Transverse colon (tissue), 4 donors: Measurements from ENCODE around the gene C16orf92. TPM values are rescaled to one million over a fixed set of nuclear protein-coding genes. Genes with fewer than 3 reads are reported as not detected.

Experiments used
- DNase-seq: peaks from one replicate; pipeline ENCODE4 v3.0.0-alpha.2; 2019
- H3K27ac ChIP-seq, 4 donors: fragments of 200-600 bp; sonication (generic); 2 replicates each; pipeline ENCODE4 v1.5.1; 2016 to 2018; ENCODE audit warnings: inconsistent platforms in 4 of 4
- H3K27me3 ChIP-seq: fragments of 200-600 bp; sonication (generic); 2 replicates; pipeline ENCODE4 v1.5.1; 2017; ENCODE audit warnings: inconsistent platforms
- H3K36me3 ChIP-seq, 4 donors: fragments of 200-600 bp; sonication (generic); 2 replicates each; pipeline ENCODE4 v1.5.1; 2017 to 2019; ENCODE audit warnings: inconsistent platforms in 4 of 4
- H3K4me1 ChIP-seq, 4 donors: fragments of 200-600 bp; sonication (generic); 2 replicates each; pipeline ENCODE4 v1.5.1; 2017 to 2020; ENCODE audit warnings: inconsistent platforms in 4 of 4
- H3K4me3 ChIP-seq, 4 donors: fragments of 200-600 bp; sonication (generic); 1 replicate in 1 of 4; 2 replicates in 3 of 4; pipeline versions ENCODE4 v1.5.1 to v1.6.1; 2017 to 2019; ENCODE audit warnings: inconsistent platforms in 4 of 4
- H3K9me3 ChIP-seq, 2 donors: fragments of 200-600 bp; sonication (generic); 2 replicates each; pipeline ENCODE4 v1.5.1; 2017 to 2019; ENCODE audit warnings: inconsistent platforms in 2 of 2
- EP300 ChIP-seq: sonication (generic); formaldehyde crosslinking; IDR thresholded peaks from one replicate; pipeline ENCODE4 v1.6.1; 2017; ENCODE audit warnings: antibody characterized with exemption, low read depth
- POLR2A ChIP-seq: fragments of 450-650 bp; IDR thresholded peaks from one replicate; pipeline ENCODE4 v1.6.1; 2016; ENCODE audit warnings: antibody characterized with exemption, mild to moderate bottlenecking, moderate library complexity
- POLR2AphosphoS5 ChIP-seq, 3 donors: sonication (generic); formaldehyde crosslinking; IDR thresholded peaks; one replicate each; pipeline ENCODE4 v1.6.1; 2016; ENCODE audit warnings: antibody characterized with exemption in 3 of 3
- WGBS, 2 donors: methylation state at CpG; one replicate each; pipeline ENCODE4 v1.1.5; 2018; ENCODE audit warnings: low coverage in 1 of 2; 5-methylcytosine and 5-hydroxymethylcytosine counted together
- in situ Hi-C, 4 donors: fragments of 200-750 bp; cut with MboI; loops; one replicate each; pipeline versions ENCODE4 v1.15.0 to v1.15.1; 2017; ENCODE audit warnings: low sequenced_read_pairs in 3 of 4, low pct_ligation_motif_present in 1 of 4, low pct_unique_long_range_greater_than_20kb in 1 of 4
- intact Hi-C: fragments of 100-400 bp; cut with DNase I; formaldehyde crosslinking; loops from one replicate; pipeline ENCODE4 v1.15.1; 2023; ENCODE audit warnings: low total_unique reads
- total RNA-seq, 4 donors: library from RNA; depleted of rRNA; stranded (reverse); fragments of >200 nt; gene quantifications; one replicate each; pipeline ENCODE4 v1.1.0, GENCODE V29; 2016
- TF ChIP-seq, protein P1 (sequence below), 5 experiments: fragments of 200-600 bp in 3 of 5; fragments of 450-650 bp in 2 of 5; sonication (generic) in 3 of 5; IDR thresholded peaks; 1 replicate in 2 of 5; 2 replicates in 3 of 5; pipeline ENCODE4 v1.5.1; 2016 to 2017; ENCODE audit warnings: antibody characterized with exemption in 5 of 5, inconsistent platforms in 3 of 5, mild to moderate bottlenecking in 2 of 5, moderate library complexity in 1 of 5

C16orf92 gene
- total RNA-seq, 4 donors from 2014 or later = not detected

- in situ Hi-C loops = no loop called here
- Histone ChIP-seq H3K27me3 (no peaks in the 10 kb centered on the region), H3K4me1 (peaks cover 10 to 21% (median 16%) of the 10 kb centered on the region in 4 donors), H3K36me3 (no peaks in the 10 kb centered on the region), H3K27ac (no peak overlapping the region), H3K4me3 (no peak overlapping the region), H3K9me3 (no peaks in the 10 kb centered on the region)
- intact Hi-C loops = no loop called here
- DNase-seq = no peak
- 76% methylated on average over 2 of the region's 2 CpGs; no CpG with 5 or more reads in 1 of the 2 donors for WGBS, 2 donors
- no peak for TF ChIP-seq EP300
- no peak for TF ChIP-seq POLR2AphosphoS5 (IDR thresholded peaks at IDR 0.05)
- TF ChIP-seq POLR2A = no peak
- TF ChIP-seq, protein P1, sequence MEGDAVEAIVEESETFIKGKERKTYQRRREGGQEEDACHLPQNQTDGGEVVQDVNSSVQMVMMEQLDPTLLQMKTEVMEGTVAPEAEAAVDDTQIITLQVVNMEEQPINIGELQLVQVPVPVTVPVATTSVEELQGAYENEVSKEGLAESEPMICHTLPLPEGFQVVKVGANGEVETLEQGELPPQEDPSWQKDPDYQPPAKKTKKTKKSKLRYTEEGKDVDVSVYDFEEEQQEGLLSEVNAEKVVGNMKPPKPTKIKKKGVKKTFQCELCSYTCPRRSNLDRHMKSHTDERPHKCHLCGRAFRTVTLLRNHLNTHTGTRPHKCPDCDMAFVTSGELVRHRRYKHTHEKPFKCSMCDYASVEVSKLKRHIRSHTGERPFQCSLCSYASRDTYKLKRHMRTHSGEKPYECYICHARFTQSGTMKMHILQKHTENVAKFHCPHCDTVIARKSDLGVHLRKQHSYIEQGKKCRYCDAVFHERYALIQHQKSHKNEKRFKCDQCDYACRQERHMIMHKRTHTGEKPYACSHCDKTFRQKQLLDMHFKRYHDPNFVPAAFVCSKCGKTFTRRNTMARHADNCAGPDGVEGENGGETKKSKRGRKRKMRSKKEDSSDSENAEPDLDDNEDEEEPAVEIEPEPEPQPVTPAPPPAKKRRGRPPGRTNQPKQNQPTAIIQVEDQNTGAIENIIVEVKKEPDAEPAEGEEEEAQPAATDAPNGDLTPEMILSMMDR (IDR thresholded peaks at IDR 0.05) = no peak
Measured at GRCh38 chr16:30060836-30061554, 38.0 kb downstream of the C16orf92 start.

DNA sequence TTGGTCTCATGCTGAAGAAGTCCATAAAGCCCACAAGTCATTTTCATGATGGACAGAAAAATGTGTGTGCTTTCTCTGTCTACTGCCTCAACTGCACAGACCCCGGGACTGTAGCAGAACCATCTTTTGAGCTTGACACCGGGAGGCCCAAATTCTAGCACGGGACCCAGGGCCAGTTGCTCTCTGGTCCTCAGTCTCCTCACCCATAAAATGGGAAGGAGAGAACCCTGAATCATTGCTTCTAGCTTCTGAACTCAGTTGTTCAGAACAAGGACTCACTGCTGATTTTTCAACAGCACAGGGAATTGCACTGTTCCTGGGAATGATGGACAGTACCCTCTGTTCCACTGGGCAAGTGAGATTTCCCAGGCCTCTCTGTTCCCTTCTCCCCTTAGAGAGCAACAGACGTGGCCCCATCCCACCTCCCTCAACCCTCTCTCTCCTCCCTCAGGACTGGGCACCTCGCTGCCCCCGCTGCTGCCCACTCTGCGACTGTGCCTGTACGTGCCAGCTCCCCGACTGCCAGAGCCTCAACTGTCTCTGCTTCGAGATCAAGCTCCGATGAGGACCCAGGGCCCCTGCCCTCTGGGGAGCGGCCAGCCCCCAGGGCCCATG is 40.4 kb downstream of the C16orf92 start:
- H3K27me3 ChIP-seq = no peaks in the 10 kb centered on the region
- H3K4me1 ChIP-seq = peaks cover 26 to 41% (median 33%) of the 10 kb centered on the region in 4 donors
- intact Hi-C loops = no loop called here
- 59 to 71% methylated on average over 5 to 12 of the region's 12 CpGs for WGBS, 2 donors
- no peak for TF ChIP-seq POLR2A
- no peak for TF ChIP-seq EP300
- TF ChIP-seq POLR2AphosphoS5 (IDR thresholded peaks at IDR 0.05) = no peak
- TF ChIP-seq, protein P1 (IDR thresholded peaks at IDR 0.05) = no peak
- H3K4me3 ChIP-seq = peak overlapping the region; percentile 47 to 94 (median 82)
- no peaks in the 10 kb centered on the region for H3K9me3 ChIP-seq
- no peak for DNase-seq
- peaks cover 0 to 11% (median 5%) of the 10 kb centered on the region in 4 donors for H3K36me3 ChIP-seq
- in situ Hi-C loops = no loop called here
- H3K27ac ChIP-seq = peak overlapping the region; percentile 91 to 99 (median 98)

- peaks cover 2 to 18% (median 9%) of the 10 kb centered on the region in 4 donors for H3K36me3 ChIP-seq
- TF ChIP-seq, protein P1 (IDR thresholded peaks at IDR 0.05) = peak in 3 of 5 experiments; percentile 15 to 23 (median 18)
- peak in 2 of 3 donors; percentile 64 to 65 for TF ChIP-seq POLR2AphosphoS5 (IDR thresholded peaks at IDR 0.05)
- peak; percentile 42 for TF ChIP-seq POLR2A
- no peak for TF ChIP-seq EP300
- DNase-seq = peak; percentile 80
- H3K27me3 ChIP-seq = no peaks in the 10 kb centered on the region
- intact Hi-C loops = no loop called here
- peaks cover 33 to 48% (median 41%) of the 10 kb centered on the region in 4 donors for H3K4me1 ChIP-seq
- WGBS, 2 donors = 0 to 6% methylated on average over 1 to 25 of the region's 27 CpGs
- H3K4me3 ChIP-seq = peak overlapping the region; percentile 47 to 94 (median 82)
- peak overlapping the region; percentile 91 to 99 (median 98) for H3K27ac ChIP-seq
- in situ Hi-C loops = no loop called here
- H3K9me3 ChIP-seq = no peaks in the 10 kb centered on the region
Measured at GRCh38 chr16:30063893-30064728, 41.1 kb downstream of the C16orf92 start.

- intact Hi-C loops (no loop called here), in situ Hi-C loops (no loop called here)
- H3K36me3 ChIP-seq = peaks cover 3 to 25% (median 13%) of the 10 kb centered on the region in 4 donors
- H3K27me3 ChIP-seq = no peaks in the 10 kb centered on the region
- peaks cover 39 to 54% (median 47%) of the 10 kb centered on the region in 4 donors for H3K4me1 ChIP-seq
- 0% methylated on average over 22 of the region's 25 CpGs; no CpG with 5 or more reads in 1 of the 2 donors for WGBS, 2 donors
- TF ChIP-seq POLR2AphosphoS5 (IDR thresholded peaks at IDR 0.05) (peak in 1 of 3 donors; percentile 29), POLR2A (no peak)
- no peaks in the 10 kb centered on the region for H3K9me3 ChIP-seq
- peak overlapping the region; percentile 91 to 99 (median 98) for H3K27ac ChIP-seq
- DNase-seq = no peak
- peak overlapping the region; percentile 47 to 94 (median 82) for H3K4me3 ChIP-seq
Measured at GRCh38 chr16:30064729-30065101, 41.7 kb downstream of the C16orf92 start.
